Measurements from ENCODE around the gene TDRKH. TPM values are rescaled to one million over a fixed set of nuclear protein-coding genes. Genes with fewer than 3 reads are reported as not detected.

The TDRKH gene
- total RNA-seq, 1 experiment from 2014 or later, result 25.7 TPM

DNA sequence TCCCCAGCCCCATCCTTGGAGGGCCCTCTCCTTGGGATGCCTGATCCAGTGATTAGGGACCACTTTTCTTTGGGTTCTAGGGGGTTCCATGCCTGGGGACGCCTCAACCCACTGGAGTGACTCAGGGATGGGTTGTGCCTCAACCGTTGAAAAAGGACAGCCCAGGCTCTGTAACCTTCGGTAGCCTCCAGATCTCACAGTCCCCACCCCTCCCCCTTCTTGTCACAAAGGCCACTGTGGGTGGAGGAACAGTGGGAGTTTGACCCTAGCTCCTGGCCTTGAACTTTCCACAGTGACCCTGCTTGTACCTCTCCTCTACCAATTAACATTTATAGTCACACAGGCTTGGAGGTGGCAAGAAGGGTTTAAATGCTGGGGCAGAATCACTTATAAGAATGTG lies 43.9 kb upstream of the TDRKH start:
- Mint-ChIP-seq H3K4me1 (ENCODE audit: low read depth, unreplicated experiment) (peaks cover 72% of the 10 kb centered on the region), H3K27ac (ENCODE audit: unreplicated experiment) (no peak overlapping the region), H3K4me3 (ENCODE audit: low read depth, unreplicated experiment) (no peak overlapping the region), H3K27me3 (ENCODE audit: unreplicated experiment) (no peaks in the 10 kb centered on the region), H3K9me3 (ENCODE audit: low read depth, unreplicated experiment) (no peaks in the 10 kb centered on the region), H3K36me3 (ENCODE audit: insufficient read depth, unreplicated experiment) (peaks cover 18% of the 10 kb centered on the region)
- no TSS peak for BruUV-seq (replicated peaks)
- CTCF ChIA-PET, result no interaction called here
- TF ChIP-seq, protein P1, sequence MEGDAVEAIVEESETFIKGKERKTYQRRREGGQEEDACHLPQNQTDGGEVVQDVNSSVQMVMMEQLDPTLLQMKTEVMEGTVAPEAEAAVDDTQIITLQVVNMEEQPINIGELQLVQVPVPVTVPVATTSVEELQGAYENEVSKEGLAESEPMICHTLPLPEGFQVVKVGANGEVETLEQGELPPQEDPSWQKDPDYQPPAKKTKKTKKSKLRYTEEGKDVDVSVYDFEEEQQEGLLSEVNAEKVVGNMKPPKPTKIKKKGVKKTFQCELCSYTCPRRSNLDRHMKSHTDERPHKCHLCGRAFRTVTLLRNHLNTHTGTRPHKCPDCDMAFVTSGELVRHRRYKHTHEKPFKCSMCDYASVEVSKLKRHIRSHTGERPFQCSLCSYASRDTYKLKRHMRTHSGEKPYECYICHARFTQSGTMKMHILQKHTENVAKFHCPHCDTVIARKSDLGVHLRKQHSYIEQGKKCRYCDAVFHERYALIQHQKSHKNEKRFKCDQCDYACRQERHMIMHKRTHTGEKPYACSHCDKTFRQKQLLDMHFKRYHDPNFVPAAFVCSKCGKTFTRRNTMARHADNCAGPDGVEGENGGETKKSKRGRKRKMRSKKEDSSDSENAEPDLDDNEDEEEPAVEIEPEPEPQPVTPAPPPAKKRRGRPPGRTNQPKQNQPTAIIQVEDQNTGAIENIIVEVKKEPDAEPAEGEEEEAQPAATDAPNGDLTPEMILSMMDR (IDR thresholded peaks at IDR 0.05; ENCODE audit: unreplicated experiment), result no peak
- intact Hi-C loops (cut with micrococcal nuclease; ENCODE audit: unreplicated experiment), result loop anchor here (10.0 kb wide), 1 partner anchor 639 kb away; the partner anchor contains the start of genes PIP5K1A and VPS72
- DNase-seq, result no peak

DNA sequence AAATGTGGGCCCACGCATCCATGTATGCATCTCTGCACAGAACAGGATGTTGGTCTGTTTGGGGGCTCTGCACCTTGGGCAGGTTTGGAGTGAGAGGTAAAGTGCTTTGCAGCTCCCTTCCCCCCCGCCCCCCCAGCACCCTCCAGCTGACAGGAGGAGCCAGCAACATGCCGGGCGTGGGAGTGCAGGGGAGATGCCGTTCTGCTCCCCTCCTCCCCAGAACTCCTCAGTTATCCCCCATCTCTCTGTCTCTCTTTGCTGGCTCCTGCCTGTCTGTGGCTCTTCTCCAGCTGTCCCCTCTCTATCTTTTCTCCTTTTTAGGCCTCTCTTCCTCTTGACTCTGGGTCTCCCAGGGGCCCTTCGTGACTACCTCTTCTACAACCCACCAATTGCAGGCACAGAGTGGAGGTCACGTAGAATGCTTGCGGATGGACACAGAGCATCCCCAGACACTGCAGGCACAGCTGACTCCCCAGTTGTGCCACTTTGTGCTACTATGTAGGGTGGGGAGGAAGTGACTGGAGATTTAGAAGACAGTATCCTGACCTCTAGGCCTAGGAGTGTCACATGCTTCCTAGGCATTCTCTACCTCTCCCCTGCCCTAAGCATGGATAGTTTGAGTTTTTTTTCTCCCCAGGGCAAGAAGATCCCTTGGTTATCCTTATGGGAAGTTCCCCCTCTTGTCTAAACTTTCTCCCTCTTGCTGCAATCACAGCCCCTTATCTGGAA lies 43.0 kb upstream of the TDRKH start:
- intact Hi-C loops (cut with micrococcal nuclease; ENCODE audit: unreplicated experiment), result loop anchor here (10.0 kb wide), 1 partner anchor 639 kb away; the partner anchor contains the start of genes PIP5K1A and VPS72
- Mint-ChIP-seq H3K4me1 (ENCODE audit: low read depth, unreplicated experiment) (peaks cover 76% of the 10 kb centered on the region), H3K9me3 (ENCODE audit: low read depth, unreplicated experiment) (no peaks in the 10 kb centered on the region), H3K27me3 (ENCODE audit: unreplicated experiment) (no peaks in the 10 kb centered on the region), H3K4me3 (ENCODE audit: low read depth, unreplicated experiment) (no peak overlapping the region), H3K36me3 (ENCODE audit: insufficient read depth, unreplicated experiment) (peaks cover 18% of the 10 kb centered on the region), H3K27ac (ENCODE audit: unreplicated experiment) (no peak overlapping the region)
- TF ChIP-seq, protein P1 (IDR thresholded peaks at IDR 0.05; ENCODE audit: unreplicated experiment), result no peak
- no peak for DNase-seq
- CTCF ChIA-PET, result interaction anchor here (1.1 kb wide), 1 partner anchor 140 kb away, joined by 3 read pairs; no protein-coding TSS in a partner anchor
- BruUV-seq (replicated peaks), result no TSS peak

DNA sequence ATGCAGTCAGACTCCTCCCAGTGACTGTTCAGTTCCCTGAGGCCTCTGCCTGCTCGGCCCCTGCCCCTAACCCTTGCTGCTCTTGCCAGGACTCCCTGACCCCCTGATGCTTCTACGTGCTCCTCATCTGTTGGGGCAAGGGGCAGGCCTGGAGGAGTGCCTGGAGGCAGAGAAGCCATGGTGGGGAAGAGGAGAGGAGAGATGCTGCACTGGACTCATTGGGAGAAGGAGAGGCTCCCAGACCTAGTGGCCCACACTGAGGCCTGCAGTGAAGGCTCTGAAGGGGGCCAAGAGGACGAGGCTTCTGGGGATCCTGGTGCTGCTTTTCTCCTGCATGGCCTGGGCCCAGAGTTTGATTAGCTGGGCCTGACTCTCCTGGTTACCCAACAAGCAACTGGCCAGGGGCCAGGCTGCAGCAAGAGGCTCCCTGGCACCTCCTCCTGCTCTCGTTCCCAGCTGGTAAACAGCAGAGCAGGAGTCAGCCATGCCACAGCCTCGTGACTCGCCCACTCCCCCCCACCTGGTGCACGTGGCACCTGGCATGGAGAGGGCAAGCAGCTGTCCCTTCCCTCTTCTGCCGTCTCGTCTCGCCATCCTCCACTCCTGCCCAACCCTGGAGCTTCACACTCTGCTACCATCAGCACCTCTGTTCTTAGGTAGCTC lies 42.1 kb upstream of the TDRKH start:
- no peak overlapping the region for H3K4me3 Mint-ChIP-seq (ENCODE audit: low read depth, unreplicated experiment)
- CTCF ChIA-PET, result interaction anchor here (0.6 to 1.1 kb wide), 2 partner anchors 38 to 139 kb away, joined by 3 to 5 read pairs; no protein-coding TSS in a partner anchor
- H3K4me1 Mint-ChIP-seq (ENCODE audit: low read depth, unreplicated experiment), result peaks cover 71% of the 10 kb centered on the region
- no peak overlapping the region for H3K27ac Mint-ChIP-seq (ENCODE audit: unreplicated experiment)
- intact Hi-C loops (cut with micrococcal nuclease; ENCODE audit: unreplicated experiment), result loop anchor here (10.0 kb wide), 1 partner anchor 638 kb away; the partner anchor contains the start of genes PIP5K1A and VPS72
- peak; percentile 60 for DNase-seq
- H3K36me3 Mint-ChIP-seq (ENCODE audit: insufficient read depth, unreplicated experiment), result peaks cover 12% of the 10 kb centered on the region
- no TSS peak for BruUV-seq (replicated peaks)
- H3K27me3 Mint-ChIP-seq (ENCODE audit: unreplicated experiment), result no peaks in the 10 kb centered on the region
- H3K9me3 Mint-ChIP-seq (ENCODE audit: low read depth, unreplicated experiment), result no peaks in the 10 kb centered on the region
- TF ChIP-seq, protein P1 (IDR thresholded peaks at IDR 0.05; ENCODE audit: unreplicated experiment), result no peak

DNA sequence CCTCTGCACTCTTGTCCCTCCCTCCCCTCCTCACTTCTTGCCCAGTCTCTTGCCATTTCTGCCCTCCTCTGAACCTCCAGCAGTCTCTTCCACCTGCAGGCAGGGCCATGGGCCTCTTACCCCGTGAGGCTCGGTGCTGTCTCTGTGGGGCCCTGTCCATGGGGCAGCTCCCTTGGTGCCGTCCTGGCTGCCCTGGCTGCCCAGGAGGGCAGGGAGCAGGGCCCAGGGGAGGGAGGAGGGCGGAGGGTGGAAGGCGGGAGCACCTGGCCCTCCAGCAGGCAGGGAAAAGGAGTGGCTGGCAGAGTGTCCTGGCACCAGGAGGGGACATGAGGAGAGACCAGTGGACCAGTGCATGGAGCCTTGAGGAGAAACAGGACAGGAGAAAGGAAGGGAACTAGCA lies 41.3 kb upstream of the TDRKH start, which contains the start of gene RORC:
Gene RORC (minus strand): TSS at position 198 of the 400 bp plus-strand sequence. CDS start 38 bp downstream, at position 160.
- Mint-ChIP-seq H3K36me3 (ENCODE audit: insufficient read depth, unreplicated experiment) (peaks cover 4% of the 10 kb centered on the region), H3K9me3 (ENCODE audit: low read depth, unreplicated experiment) (no peaks in the 10 kb centered on the region), H3K4me1 (ENCODE audit: low read depth, unreplicated experiment) (peaks cover 63% of the 10 kb centered on the region), H3K27ac (ENCODE audit: unreplicated experiment) (no peak within 1 kb of the TSS), H3K4me3 (ENCODE audit: low read depth, unreplicated experiment) (peak within 1 kb of the TSS; percentile 2), H3K27me3 (ENCODE audit: unreplicated experiment) (no peaks in the 10 kb centered on the region)
- TF ChIP-seq, protein P1 (IDR thresholded peaks at IDR 0.05; ENCODE audit: unreplicated experiment), result no peak
- intact Hi-C loops (cut with micrococcal nuclease; ENCODE audit: unreplicated experiment), result loop anchor here (10.0 kb wide), 1 partner anchor 637 kb away; the partner anchor contains the start of genes PIP5K1A and VPS72
- DNase-seq, result no peak
- BruUV-seq (replicated peaks), result no TSS peak
- CTCF ChIA-PET, result no interaction called here

Measured in Calu3 (cell line).